SK-N-SH (cell line): ENCODE measurements around the gene DUT. TPM values are rescaled to one million over a fixed set of nuclear protein-coding genes. Genes with fewer than 3 reads are reported as not detected.
A peak's percentile ranks its signal among the peaks of the same experiment; 100 is the strongest.

Experiments
- CTCF ChIA-PET: fragments of 300-600, 350-600 bp; formaldehyde crosslinking; extraction: SDS; loops from one replicate; lab custom pipeline; 2021; lab: Yijun Ruan, JAX
- POLR2A ChIA-PET: fragments of 350-600 bp; sonication (Branson Sonifier 250); formaldehyde crosslinking; extraction: SDS; loops from one replicate; lab custom pipeline; 2020; ENCODE audit warnings: antibody characterized with exemption, inconsistent platforms; lab: Yijun Ruan, JAX
- DNase-seq: peaks from one replicate; pipeline ENCODE4 v3.0.0; 2012
- H2AFZ ChIP-seq: fragments of 200-600 bp; sonication (generic); 2 replicates; pipeline ENCODE4 v1.8.1; 2016; ENCODE audit warnings: antibody characterized with exemption, mild to moderate bottlenecking, low read depth
- H3F3A ChIP-seq: fragments of 200-600 bp; sonication (generic); replicated peaks from 2 replicates; pipeline ENCODE3; 2016; ENCODE audit warnings: antibody characterized with exemption, mild to moderate bottlenecking; ENCODE audit not compliant: insufficient read depth
- H3K27ac ChIP-seq, 2 experiments: fragments of 200-500 bp in 1 of 2; fragments of 200-600 bp in 1 of 2; sonication (Bioruptor generic) in 1 of 2; sonication (generic), shearing (Covaris generic) in 1 of 2; 2 replicates each; pipeline versions ENCODE4 v1.5.1 to v1.6.1; 2014 to 2016; ENCODE audit warnings: low read depth in 2 of 2, inconsistent platforms in 1 of 2, low read length in 1 of 2, mild to moderate bottlenecking in 1 of 2, mixed read lengths in 1 of 2
- H3K27me3 ChIP-seq: fragments of 200-600 bp; sonication (generic), shearing (Covaris generic); 2 replicates; pipeline ENCODE4 v1.6.1; 2016; ENCODE audit warnings: mixed run types; ENCODE audit not compliant: insufficient read depth
- H3K36me3 ChIP-seq, 2 experiments: fragments of 200-500 bp in 1 of 2; fragments of 200-600 bp in 1 of 2; sonication (Bioruptor generic) in 1 of 2; sonication (generic) in 1 of 2; replicated peaks in 1 of 2; 2 replicates each; pipeline versions ENCODE3 to v1.5.1; 2014 to 2016; ENCODE audit warnings: low read length in 1 of 2, mild to moderate bottlenecking in 1 of 2; ENCODE audit not compliant: insufficient read depth in 2 of 2, control insufficient read depth in 1 of 2
- H3K4me1 ChIP-seq, 2 experiments: fragments of 200-500 bp in 1 of 2; fragments of 200-600 bp in 1 of 2; sonication (Bioruptor generic) in 1 of 2; sonication (generic), shearing (Covaris generic) in 1 of 2; 2 replicates each; pipeline versions ENCODE4 v1.5.1 to v1.6.1; 2014 to 2016; ENCODE audit warnings: low read depth in 1 of 2, low read length in 1 of 2, mixed run types in 1 of 2; ENCODE audit not compliant: insufficient read depth in 2 of 2, control insufficient read depth in 1 of 2
- H3K4me2 ChIP-seq: fragments of 200-600 bp; sonication (generic), shearing (Covaris generic); 2 replicates; pipeline ENCODE4 v1.6.1; 2017; ENCODE audit warnings: mixed run types
- H3K4me3 ChIP-seq, 2 experiments: fragments of 200-500 bp in 1 of 2; fragments of 200-600 bp in 1 of 2; sonication (Bioruptor generic) in 1 of 2; sonication (generic), shearing (Covaris generic) in 1 of 2; 2 replicates each; pipeline versions ENCODE4 v1.5.1 to v1.8.1; 2014 to 2016; ENCODE audit warnings: low read depth in 2 of 2, inconsistent platforms in 1 of 2, low read length in 1 of 2, mild to moderate bottlenecking in 1 of 2, mixed read lengths in 1 of 2, moderate library complexity in 1 of 2
- H3K79me2 ChIP-seq: fragments of 200-600 bp; sonication (generic); 2 replicates; pipeline ENCODE4 v1.8.1; 2017; ENCODE audit warnings: mild to moderate bottlenecking; ENCODE audit not compliant: insufficient read depth
- H3K9ac ChIP-seq: fragments of 200-600 bp; sonication (generic); 2 replicates; pipeline ENCODE4 v1.6.1; 2017; ENCODE audit warnings: mixed run types
- H3K9me2 ChIP-seq: fragments of 200-600 bp; sonication (generic); 2 replicates; pipeline ENCODE4 v1.6.1; 2017; ENCODE audit warnings: mixed run types
- H3K9me3 ChIP-seq: fragments of 200-600 bp; sonication (generic); 2 replicates; pipeline ENCODE4 v1.6.1; 2017; ENCODE audit warnings: mixed run types, mild to moderate bottlenecking, moderate library complexity
- H4K20me1 ChIP-seq: fragments of 200-600 bp; sonication (generic); 2 replicates; pipeline ENCODE4 v1.6.1; 2017; ENCODE audit warnings: mild to moderate bottlenecking, mixed run types; ENCODE audit not compliant: insufficient read depth
- FOSL2 ChIP-seq: IDR thresholded peaks from 2 replicates; pipeline ENCODE4 v1.4.0; 2012; ENCODE audit warnings: low read depth, mild to moderate bottlenecking, moderate library complexity, borderline replicate concordance
- NFIC ChIP-seq: IDR thresholded peaks from 2 replicates; pipeline ENCODE4 v1.4.0; 2012; ENCODE audit warnings: borderline replicate concordance
- RXRA ChIP-seq: IDR thresholded peaks from 2 replicates; pipeline ENCODE4 v1.4.0; 2012; ENCODE audit warnings: low read depth, mild to moderate bottlenecking, borderline replicate concordance
- SMC3 ChIP-seq: IDR thresholded peaks from 2 replicates; pipeline ENCODE4 v1.6.1; 2012; ENCODE audit warnings: low read depth, low read length, improper control_type of control experiment
- TAF1 ChIP-seq: IDR thresholded peaks from 2 replicates; pipeline ENCODE4 v1.6.1; 2012; ENCODE audit warnings: low read depth, mild to moderate bottlenecking, low read length, moderate library complexity, borderline replicate concordance
- TEAD4 ChIP-seq: IDR thresholded peaks from 2 replicates; pipeline ENCODE4 v1.4.0; 2012; ENCODE audit warnings: mild to moderate bottlenecking, borderline replicate concordance; ENCODE audit not compliant: insufficient read depth
- ZBTB33 ChIP-seq: IDR thresholded peaks from 2 replicates; pipeline ENCODE4 v1.4.0; 2012; ENCODE audit warnings: low read depth, borderline replicate concordance
- WGBS: methylation state at CpG from one replicate; pipeline ENCODE4 v1.1.6; 2017; ENCODE audit warnings: low lambda C conversion rate; 5-methylcytosine and 5-hydroxymethylcytosine counted together
- polyA plus RNA-seq, 3 experiments: library from polyadenylated mRNA; depleted of rRNA; stranded (reverse); fragments of >200 nt; gene quantifications; 2 replicates each; pipeline ENCODE4 v1.2.3, GENCODE V29; 2012

DUT gene
- polyA plus RNA-seq, 1 of the 3 experiments (the other 2 are of a cell fraction) = 79.3 TPM

DNA sequence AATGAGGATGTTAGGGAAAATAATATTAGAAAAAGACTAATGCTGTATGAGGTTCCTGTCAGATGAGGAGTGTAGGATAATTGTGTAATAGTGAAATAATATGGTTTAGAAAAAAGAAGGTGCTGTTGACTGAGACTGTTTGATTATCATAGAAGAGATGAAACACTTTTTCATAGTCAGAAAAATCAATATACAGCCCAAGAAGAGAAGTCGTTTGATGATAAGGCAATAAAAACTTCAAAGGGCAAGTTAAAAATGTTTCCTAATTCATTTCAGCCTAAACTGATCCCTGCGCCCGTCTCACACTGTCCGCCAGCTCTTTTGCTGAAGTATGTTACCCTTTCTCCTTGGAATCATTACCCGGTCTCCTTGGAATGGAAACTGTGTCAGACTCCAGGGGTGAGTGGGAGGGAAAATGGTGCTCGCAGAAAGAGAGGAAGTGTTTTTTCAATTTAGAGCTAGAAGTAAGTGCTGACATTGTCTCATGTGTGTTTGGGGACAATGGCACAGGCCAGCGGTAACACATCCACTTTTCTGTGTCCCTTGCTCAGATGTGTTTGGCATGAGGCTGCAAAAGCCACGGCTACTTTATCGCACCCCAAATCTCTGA, 23.6 kb downstream of the DUT start:
- no peaks in the 10 kb centered on the region for H3K79me2 ChIP-seq
- no peak overlapping the region for H3K4me2 ChIP-seq
- H3K9ac ChIP-seq = no peak overlapping the region
- peaks cover 0 to 14% of the 10 kb centered on the region in 2 experiments; a peak in 2 of 4 replicates for H3K4me1 ChIP-seq
- WGBS = 89% methylated on average over 9 of the region's 9 CpGs
- ChIA-PET CTCF (interaction anchor here (0.7 to 1.8 kb wide), 6 partner anchors 10 to 507 kb away, joined by 3 to 10 read pairs (median 6); no protein-coding TSS in a partner anchor), POLR2A (no interaction called here)
- H3K9me3 ChIP-seq = no peaks in the 10 kb centered on the region
- no peak for TF ChIP-seq TEAD4
- TF ChIP-seq SMC3 = no peak
- TF ChIP-seq FOSL2 = no peak
- TF ChIP-seq NFIC = no peak
- H3K9me2 ChIP-seq = no peaks in the 10 kb centered on the region; the same call in 1 of the 2 replicates
- no peak overlapping the region for H3K4me3 ChIP-seq
- peaks cover 15% of the 10 kb centered on the region for H3F3A ChIP-seq
- peak overlapping the region; percentile 64; the same call in 1 of the 2 replicates for H2AFZ ChIP-seq
- no peaks in the 10 kb centered on the region for H4K20me1 ChIP-seq
- H3K27ac ChIP-seq = no peak overlapping the region
- DNase-seq = no peak
- H3K27me3 ChIP-seq = no peaks in the 10 kb centered on the region
- H3K36me3 ChIP-seq = no peaks in the 10 kb centered on the region

DNA sequence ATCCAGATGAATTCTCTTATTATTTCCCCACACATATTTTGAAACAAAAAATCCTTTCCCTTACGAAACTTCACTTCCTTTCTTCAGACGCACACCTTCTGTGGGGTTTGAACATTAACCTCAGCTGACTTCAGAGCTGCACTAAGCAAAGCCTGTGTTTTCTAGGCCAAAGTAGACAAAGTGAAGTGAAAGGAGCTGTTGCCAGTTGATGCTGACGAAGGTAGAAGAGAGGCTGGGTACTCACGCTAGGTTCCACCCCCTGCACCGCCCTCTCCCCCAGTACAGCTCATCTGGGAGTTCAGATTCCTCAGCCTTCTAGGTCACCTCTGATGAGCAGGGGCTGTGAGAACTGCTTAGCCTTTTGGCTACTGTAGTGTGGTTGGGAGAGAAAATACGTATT, 24.1 kb downstream of the DUT start:
- no peak overlapping the region for H3K4me2 ChIP-seq
- peaks cover 18% of the 10 kb centered on the region for H3F3A ChIP-seq
- H3K79me2 ChIP-seq = no peaks in the 10 kb centered on the region
- H3K4me1 ChIP-seq = peaks cover 0 to 14% of the 10 kb centered on the region in 2 experiments; a peak in 2 of 4 replicates
- ChIA-PET POLR2A (no interaction called here), CTCF (interaction anchor here (0.7 to 1.8 kb wide), 5 partner anchors 10 to 506 kb away, joined by 3 to 10 read pairs (median 4); no protein-coding TSS in a partner anchor)
- H3K9me2 ChIP-seq = no peaks in the 10 kb centered on the region; the same call in 1 of the 2 replicates
- H3K36me3 ChIP-seq = no peaks in the 10 kb centered on the region
- no peaks in the 10 kb centered on the region for H3K27me3 ChIP-seq
- H2AFZ ChIP-seq = no peak overlapping the region
- no peaks in the 10 kb centered on the region for H3K9me3 ChIP-seq
- DNase-seq = no peak
- no peaks in the 10 kb centered on the region for H4K20me1 ChIP-seq
- H3K4me3 ChIP-seq = no peak overlapping the region
- H3K9ac ChIP-seq = no peak overlapping the region
- no peak for TF ChIP-seq NFIC
- no peak for TF ChIP-seq ZBTB33
- TF ChIP-seq SMC3 = no peak
- no peak for TF ChIP-seq TAF1
- no peak for TF ChIP-seq RXRA
- WGBS = 86% methylated on average over 5 of the region's 6 CpGs
- no peak overlapping the region for H3K27ac ChIP-seq
